Nephron progenitor cell (in vitro differentiated cells): ENCODE measurements around the gene LBHD2.

Experiments used
- DNase-seq: peaks from one replicate; pipeline ENCODE4 v3.0.0; 2021
- H3K27ac Mint-ChIP-seq: 2 replicates; pipeline ENCODE4 v1.8.0; 2021; ENCODE audit warnings: mild to moderate bottlenecking, moderate library complexity, mixed read lengths
- H3K27me3 Mint-ChIP-seq: 2 replicates; pipeline ENCODE4 v1.8.0; 2021; ENCODE audit warnings: mild to moderate bottlenecking, low read depth, mixed read lengths; ENCODE audit not compliant: poor library complexity
- H3K36me3 Mint-ChIP-seq: 2 replicates; pipeline ENCODE4 v1.8.0; 2021; ENCODE audit warnings: low read depth, mixed read lengths
- H3K4me1 Mint-ChIP-seq: 2 replicates; pipeline ENCODE4 v1.8.0; 2021; ENCODE audit warnings: mixed read lengths
- H3K4me3 Mint-ChIP-seq: 2 replicates; pipeline ENCODE4 v1.8.0; 2021; ENCODE audit warnings: mild to moderate bottlenecking, moderate library complexity, mixed read lengths
- H3K9me3 Mint-ChIP-seq: 2 replicates; pipeline ENCODE4 v1.8.0; 2021; ENCODE audit warnings: mild to moderate bottlenecking, moderate library complexity, mixed read lengths
- TF ChIP-seq, protein P1 (sequence below): fragments of 200-600 bp; sonication (generic); IDR thresholded peaks from 2 replicates; pipeline ENCODE4 v1.5.0; 2021; ENCODE audit warnings: antibody characterized with exemption

LBHD2 gene

DNA sequence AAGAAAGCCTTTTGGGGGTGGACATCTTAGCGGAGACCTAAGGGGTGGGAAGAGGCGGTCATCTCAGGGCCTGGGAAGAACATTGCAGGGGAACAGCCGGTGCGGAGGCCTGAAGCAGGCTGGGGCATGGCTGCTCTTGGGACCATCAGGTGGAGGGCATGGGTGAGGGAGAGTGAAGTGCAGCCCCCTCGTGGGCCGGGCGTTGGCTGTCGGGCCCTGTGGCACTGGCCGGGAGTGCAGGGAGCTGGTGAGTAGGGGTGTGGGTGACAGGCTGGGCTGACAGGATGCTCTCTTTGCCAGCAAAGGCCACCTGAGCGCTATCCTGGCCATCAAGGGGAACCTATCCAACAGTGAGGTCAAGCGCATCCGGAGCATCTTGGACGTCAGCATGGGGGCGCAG lies 50.9 kb downstream of the LBHD2 start:
- Mint-ChIP-seq H3K36me3 (peaks cover 24% of the 10 kb centered on the region), H3K4me1 (peaks cover 65% of the 10 kb centered on the region), H3K9me3 (no peaks in the 10 kb centered on the region), H3K27ac (no peak overlapping the region), H3K27me3 (peaks cover 8% of the 10 kb centered on the region), H3K4me3 (no peak overlapping the region)
- TF ChIP-seq, protein P1, sequence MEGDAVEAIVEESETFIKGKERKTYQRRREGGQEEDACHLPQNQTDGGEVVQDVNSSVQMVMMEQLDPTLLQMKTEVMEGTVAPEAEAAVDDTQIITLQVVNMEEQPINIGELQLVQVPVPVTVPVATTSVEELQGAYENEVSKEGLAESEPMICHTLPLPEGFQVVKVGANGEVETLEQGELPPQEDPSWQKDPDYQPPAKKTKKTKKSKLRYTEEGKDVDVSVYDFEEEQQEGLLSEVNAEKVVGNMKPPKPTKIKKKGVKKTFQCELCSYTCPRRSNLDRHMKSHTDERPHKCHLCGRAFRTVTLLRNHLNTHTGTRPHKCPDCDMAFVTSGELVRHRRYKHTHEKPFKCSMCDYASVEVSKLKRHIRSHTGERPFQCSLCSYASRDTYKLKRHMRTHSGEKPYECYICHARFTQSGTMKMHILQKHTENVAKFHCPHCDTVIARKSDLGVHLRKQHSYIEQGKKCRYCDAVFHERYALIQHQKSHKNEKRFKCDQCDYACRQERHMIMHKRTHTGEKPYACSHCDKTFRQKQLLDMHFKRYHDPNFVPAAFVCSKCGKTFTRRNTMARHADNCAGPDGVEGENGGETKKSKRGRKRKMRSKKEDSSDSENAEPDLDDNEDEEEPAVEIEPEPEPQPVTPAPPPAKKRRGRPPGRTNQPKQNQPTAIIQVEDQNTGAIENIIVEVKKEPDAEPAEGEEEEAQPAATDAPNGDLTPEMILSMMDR, result no peak
- DNase-seq, result no peak

DNA sequence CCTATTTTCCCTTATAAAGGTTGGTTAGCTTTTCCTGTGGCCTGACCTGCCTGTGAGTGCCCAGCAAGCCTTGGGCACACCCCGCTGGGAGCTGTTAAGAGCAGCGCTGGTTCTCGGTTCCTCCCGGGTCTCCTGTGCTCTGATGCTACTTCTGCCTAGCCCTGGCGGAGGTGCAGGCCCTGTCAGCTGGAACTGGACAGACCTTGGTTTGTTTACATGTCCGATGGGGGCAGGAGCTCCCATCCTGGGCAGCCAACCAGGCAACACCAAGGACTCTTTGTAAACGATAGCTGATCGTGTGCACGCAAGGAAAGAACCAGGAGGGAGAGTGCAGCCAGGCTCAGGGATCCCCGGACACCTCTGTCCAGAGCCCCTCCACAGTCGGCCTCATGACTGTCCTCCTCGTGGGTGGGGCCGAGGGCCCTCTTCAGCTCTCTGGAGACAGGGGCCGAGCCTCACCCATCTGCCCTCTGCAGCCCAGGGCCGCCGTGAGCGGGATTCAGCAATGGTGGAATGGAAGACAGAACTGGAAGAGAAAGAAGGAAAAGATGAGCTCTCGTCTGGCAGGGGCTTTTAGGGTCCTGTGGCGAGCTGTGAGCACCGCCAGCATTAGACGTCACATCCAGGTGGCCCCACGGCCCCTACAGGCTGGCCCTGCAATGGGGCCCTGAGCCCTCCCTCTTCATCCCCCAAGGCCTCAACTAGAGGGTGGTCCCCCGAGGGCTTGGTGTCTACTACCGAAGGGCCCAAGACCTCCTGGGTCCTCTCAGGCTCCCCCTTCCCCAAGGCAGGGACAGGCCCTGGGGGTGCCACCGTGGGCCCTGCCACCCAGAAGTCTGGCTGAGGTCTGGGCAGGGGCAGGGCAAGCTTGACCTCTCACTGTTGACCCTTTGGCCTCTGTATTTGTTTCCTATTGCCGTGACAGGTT lies 51.6 kb downstream of the LBHD2 start:
- Mint-ChIP-seq H3K27ac (peak overlapping the region; percentile 91), H3K4me1 (peaks cover 69% of the 10 kb centered on the region), H3K36me3 (peaks cover 24% of the 10 kb centered on the region), H3K4me3 (no peak overlapping the region), H3K9me3 (no peaks in the 10 kb centered on the region), H3K27me3 (peaks cover 7% of the 10 kb centered on the region)
- DNase-seq, result no peak
- TF ChIP-seq, protein P1, result no peak

DNA sequence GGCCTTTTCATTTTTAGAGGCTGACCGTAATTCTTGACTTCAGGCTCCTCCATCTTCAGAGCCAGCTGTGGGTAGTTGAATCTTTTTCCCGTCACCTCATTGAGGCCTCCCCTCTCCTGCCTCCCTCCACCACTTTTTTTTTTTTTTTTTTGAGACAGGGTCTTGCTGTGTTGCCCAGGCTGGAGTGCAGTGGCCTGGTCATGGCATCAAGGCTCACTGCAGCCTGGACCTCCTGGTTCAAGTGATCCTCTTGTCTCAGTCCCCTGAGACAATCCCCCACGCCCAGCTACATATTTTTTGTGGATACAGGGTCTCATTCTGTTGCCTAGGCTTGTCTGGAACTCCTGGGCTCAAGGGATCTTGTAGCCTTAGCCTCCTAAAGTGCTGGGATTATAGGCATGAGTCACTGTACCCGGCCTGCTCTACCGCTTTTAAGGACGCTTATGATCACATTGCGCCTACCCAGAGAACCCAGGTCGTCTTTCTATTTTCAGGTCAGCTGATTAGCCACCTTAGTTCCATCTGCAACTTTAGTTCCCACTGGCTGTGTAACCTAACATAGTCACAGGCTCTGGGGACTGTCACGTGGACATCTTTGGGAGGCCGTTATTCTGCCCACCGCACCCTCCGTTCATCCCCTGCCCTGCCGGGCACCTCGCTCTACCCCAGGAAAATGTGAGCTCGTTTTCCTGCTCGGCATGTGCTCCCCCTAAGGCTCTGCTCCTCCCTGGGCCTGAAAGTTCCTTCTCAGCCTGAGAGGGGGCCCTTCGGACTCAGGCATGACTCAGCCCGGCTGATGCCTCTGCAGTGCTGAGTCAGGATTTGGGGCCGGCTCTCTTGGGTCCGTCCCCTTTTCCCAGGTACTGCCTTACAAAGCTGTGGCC lies 52.6 kb downstream of the LBHD2 start:
- Mint-ChIP-seq H3K4me1 (peaks cover 69% of the 10 kb centered on the region), H3K36me3 (peaks cover 24% of the 10 kb centered on the region), H3K9me3 (no peaks in the 10 kb centered on the region), H3K4me3 (no peak overlapping the region), H3K27ac (peak overlapping the region; percentile 78), H3K27me3 (peaks cover 10% of the 10 kb centered on the region)
- DNase-seq, result no peak
- TF ChIP-seq, protein P1, result no peak

DNA sequence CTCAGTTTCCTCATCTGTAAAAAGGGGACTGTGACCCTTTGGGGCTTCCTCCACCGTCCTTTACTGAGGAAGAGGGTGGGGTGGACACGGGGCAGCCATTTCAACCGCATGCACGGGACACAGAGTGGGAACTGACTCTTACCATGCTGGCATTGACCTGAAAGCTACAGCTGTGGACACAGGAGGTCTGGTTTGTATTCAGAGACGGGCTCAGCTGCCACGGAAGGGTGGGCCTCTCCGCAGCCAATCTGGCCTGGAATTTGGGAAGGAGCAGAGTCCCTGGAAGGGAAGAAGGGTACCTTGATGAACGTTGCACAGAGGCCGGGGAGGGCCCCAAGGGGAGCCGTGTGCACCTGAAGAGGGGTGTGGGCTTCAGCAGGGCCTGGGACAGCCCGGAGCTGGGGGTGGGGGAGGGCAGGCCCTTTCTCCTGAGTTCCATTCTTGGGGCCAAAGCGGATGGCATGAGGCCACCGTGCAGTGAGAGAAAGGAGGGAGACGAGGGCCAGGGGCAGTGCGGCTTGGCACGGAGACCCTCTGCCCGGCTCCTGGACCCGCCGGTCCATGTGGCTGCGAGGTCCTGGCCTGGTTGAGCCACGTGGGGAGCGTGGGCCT lies 53.8 kb downstream of the LBHD2 start:
- Mint-ChIP-seq H3K27me3 (peaks cover 18% of the 10 kb centered on the region), H3K36me3 (peaks cover 24% of the 10 kb centered on the region), H3K9me3 (no peaks in the 10 kb centered on the region), H3K4me3 (peak overlapping the region; percentile 45), H3K4me1 (peaks cover 74% of the 10 kb centered on the region), H3K27ac (no peak overlapping the region)
- TF ChIP-seq, protein P1, result no peak
- no peak for DNase-seq

DNA sequence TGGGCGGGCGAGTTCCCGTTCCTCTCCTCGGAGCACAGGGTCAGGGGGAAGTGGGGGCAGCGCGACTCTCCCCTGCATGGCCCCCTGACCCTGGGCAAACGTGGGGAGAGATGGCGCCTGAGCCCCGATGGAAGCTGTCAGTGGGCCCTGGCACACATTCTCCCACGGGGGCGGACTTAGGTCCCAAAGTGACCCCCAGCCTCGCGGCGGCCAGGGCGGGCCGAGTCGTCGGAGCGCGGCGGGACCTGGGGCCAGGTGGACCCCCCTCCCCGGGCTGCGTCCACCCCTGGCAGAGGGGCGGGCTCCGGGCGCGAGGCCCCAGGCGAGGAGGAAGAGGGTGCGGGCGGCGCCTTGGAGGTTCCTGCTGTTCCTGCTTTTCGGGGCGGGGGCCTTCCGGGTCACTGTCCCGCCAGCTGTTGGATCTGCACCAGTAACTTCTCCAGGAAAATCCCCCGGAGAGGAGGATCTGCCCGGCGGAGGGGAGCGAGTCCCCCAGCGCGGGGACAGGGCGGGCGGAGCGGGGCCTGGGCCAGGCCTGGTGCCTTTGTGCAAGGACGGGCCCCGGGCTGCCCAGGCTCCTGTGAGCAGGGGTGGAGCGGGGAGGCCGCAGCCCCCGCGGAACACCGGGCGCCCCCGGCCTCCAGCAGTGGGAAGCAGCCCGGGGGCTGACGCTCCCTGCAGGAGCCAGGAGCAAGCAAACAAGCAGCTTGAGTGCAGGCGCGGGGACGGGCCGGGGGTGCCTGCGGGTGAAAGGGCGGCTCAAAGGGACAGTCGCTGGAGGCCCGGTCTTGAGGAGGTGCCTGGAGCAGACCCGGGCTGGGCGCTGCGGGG lies 54.5 kb downstream of the LBHD2 start:
- Mint-ChIP-seq H3K9me3 (no peaks in the 10 kb centered on the region), H3K27ac (no peak overlapping the region), H3K4me3 (peak overlapping the region; percentile 78)

More for the DNA sequence above, 54.5 kb downstream of the LBHD2 start:
- peak; percentile 68 for DNase-seq
- TF ChIP-seq, protein P1, result no peak
- Mint-ChIP-seq H3K36me3 (peaks cover 24% of the 10 kb centered on the region), H3K27me3 (peaks cover 25% of the 10 kb centered on the region), H3K4me1 (peaks cover 74% of the 10 kb centered on the region)
